Adrenal gland (tissue), 5 donors: ENCODE measurements around the gene LYRM4.

ENCODE experiments used
- POLR2A ChIP-seq, 2 donors: fragments of 450-650 bp; IDR thresholded peaks; one replicate each; pipeline ENCODE4 v1.6.1; 2017; ENCODE audit warnings: antibody characterized with exemption in 2 of 2, mild to moderate bottlenecking in 2 of 2, moderate library complexity in 1 of 2
- TF ChIP-seq, protein P1 (sequence below), 6 experiments: fragments of 450-650 bp in 4 of 6; fragments of 200-600 bp in 2 of 6; sonication (generic) in 1 of 6; IDR thresholded peaks; 1 replicate in 5 of 6; 2 replicates in 1 of 6; pipeline versions ENCODE4 v1.5.1 to v1.8.0; 2016 to 2021; ENCODE audit warnings: antibody characterized with exemption in 6 of 6, mild to moderate bottlenecking in 2 of 6, moderate library complexity in 1 of 6
- donor health status: DM: no; HTN: no; CAD: no.

DNA sequence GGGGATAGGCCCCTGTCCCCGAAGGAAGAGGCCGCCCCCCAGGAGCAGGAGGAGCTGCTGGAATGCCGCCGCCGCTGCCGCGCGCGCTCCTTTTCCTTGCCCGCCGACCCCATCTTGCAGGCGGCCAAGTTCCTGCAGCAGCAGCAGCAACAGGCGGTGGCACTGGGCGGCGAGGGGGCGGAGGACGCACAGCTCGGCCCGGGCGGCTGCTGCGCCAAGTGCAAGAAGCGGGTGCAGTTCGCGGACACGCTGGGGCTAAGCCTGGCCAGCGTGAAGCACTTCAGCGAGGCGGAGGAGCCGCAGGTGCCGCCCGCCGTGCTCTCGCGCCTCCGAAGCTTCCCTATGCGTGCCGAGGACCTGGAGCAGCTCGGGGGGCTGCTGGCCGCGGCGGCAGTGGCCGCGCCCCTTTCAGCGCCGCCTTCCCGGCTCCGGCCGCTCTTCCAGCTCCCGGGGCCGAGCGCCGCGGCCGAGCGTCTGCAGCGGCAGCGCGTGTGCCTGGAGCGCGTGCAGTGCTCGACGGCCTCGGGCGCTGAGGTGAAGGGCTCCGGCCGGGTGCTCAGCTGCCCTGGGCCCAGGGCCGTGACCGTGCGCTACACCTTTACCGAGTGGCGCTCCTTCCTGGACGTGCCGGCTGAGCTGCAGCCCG lies 175.0 kb downstream of the LYRM4 start:
- TF ChIP-seq, protein P1, sequence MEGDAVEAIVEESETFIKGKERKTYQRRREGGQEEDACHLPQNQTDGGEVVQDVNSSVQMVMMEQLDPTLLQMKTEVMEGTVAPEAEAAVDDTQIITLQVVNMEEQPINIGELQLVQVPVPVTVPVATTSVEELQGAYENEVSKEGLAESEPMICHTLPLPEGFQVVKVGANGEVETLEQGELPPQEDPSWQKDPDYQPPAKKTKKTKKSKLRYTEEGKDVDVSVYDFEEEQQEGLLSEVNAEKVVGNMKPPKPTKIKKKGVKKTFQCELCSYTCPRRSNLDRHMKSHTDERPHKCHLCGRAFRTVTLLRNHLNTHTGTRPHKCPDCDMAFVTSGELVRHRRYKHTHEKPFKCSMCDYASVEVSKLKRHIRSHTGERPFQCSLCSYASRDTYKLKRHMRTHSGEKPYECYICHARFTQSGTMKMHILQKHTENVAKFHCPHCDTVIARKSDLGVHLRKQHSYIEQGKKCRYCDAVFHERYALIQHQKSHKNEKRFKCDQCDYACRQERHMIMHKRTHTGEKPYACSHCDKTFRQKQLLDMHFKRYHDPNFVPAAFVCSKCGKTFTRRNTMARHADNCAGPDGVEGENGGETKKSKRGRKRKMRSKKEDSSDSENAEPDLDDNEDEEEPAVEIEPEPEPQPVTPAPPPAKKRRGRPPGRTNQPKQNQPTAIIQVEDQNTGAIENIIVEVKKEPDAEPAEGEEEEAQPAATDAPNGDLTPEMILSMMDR (IDR thresholded peaks at IDR 0.05), result no peak
- TF ChIP-seq POLR2A (IDR thresholded peaks at IDR 0.05), result peak in 1 of 2 donors; percentile 38
